WTC11 (cell line): ENCODE measurements around the gene MAB21L1. TPM values are rescaled to one million over a fixed set of nuclear protein-coding genes. Genes with fewer than 3 reads are reported as not detected.

Source experiments
- ATAC-seq: fragments of 200-7000 bp; cut with Tn5 transposase; 2 replicates; pipeline ENCODE4 v1.10.0; 2021; ENCODE audit warnings: mild to moderate bottlenecking, moderate library complexity
- CTCF ChIA-PET: fragments of 300-600 bp; sonication (Branson Sonifier 250); formaldehyde crosslinking; loops from one replicate; lab custom pipeline; 2021; ENCODE audit warnings: antibody characterized with exemption; lab: Charles Lee
- POLR2A ChIA-PET: fragments of 350-600 bp; sonication (Branson Sonifier 250); formaldehyde crosslinking; loops from one replicate; lab custom pipeline; 2021; ENCODE audit warnings: antibody characterized with exemption; lab: Charles Lee
- DNase-seq: peaks from one replicate; pipeline ENCODE4 v3.0.0; 2021; ENCODE audit warnings: low spot score
- H3K27ac Mint-ChIP-seq: 2 replicates; pipeline ENCODE4 v1.8.0; 2021; ENCODE audit warnings: mixed read lengths
- H3K27me3 Mint-ChIP-seq: 2 replicates; pipeline ENCODE4 v1.8.0; 2021; ENCODE audit warnings: low read depth, mild to moderate bottlenecking, moderate library complexity, mixed read lengths
- H3K36me3 Mint-ChIP-seq: 2 replicates; pipeline ENCODE4 v1.8.0; 2021; ENCODE audit warnings: mixed read lengths
- H3K4me1 Mint-ChIP-seq: 2 replicates; pipeline ENCODE4 v1.8.0; 2022; ENCODE audit warnings: mixed read lengths
- H3K4me3 Mint-ChIP-seq: 2 replicates; pipeline ENCODE4 v1.8.0; 2021; ENCODE audit warnings: mild to moderate bottlenecking, moderate library complexity, mixed read lengths
- H3K9me3 Mint-ChIP-seq: 2 replicates; pipeline ENCODE4 v1.8.0; 2021; ENCODE audit warnings: mixed read lengths
- EMX1 ChIP-seq: fragments of 250-450 bp; sonication (Bioruptor Pico); IDR thresholded peaks from 2 replicates; pipeline ENCODE4 v1.8.0; 2021; ENCODE audit warnings: mild to moderate bottlenecking
- FOXK1 ChIP-seq: sonication (generic); formaldehyde crosslinking; IDR thresholded peaks from 2 replicates; pipeline ENCODE4 v1.8.0; 2022; ENCODE audit warnings: mild to moderate bottlenecking, moderate library complexity, missing genetic modification reagents
- FOXP1 ChIP-seq: sonication (generic); formaldehyde crosslinking; IDR thresholded peaks from 2 replicates; pipeline ENCODE4 v1.8.0; 2022; ENCODE audit warnings: missing genetic modification reagents, mild to moderate bottlenecking, moderate library complexity, borderline replicate concordance
- GRHL2 ChIP-seq: fragments of 250-450 bp; sonication (Bioruptor Pico); IDR thresholded peaks from 2 replicates; pipeline ENCODE4 v1.8.0; 2022; ENCODE audit warnings: mild to moderate bottlenecking, moderate library complexity; ENCODE audit not compliant: insufficient replicate concordance, severe bottlenecking
- JAZF1 ChIP-seq: fragments of 250-450 bp; sonication (Bioruptor Pico); IDR thresholded peaks from 2 replicates; pipeline ENCODE4 v1.9.0; 2021; ENCODE audit warnings: moderate library complexity, mild to moderate bottlenecking, inconsistent platforms
- JUN ChIP-seq: sonication (generic); formaldehyde crosslinking; IDR thresholded peaks from 2 replicates; pipeline ENCODE4 v1.8.0; 2023; ENCODE audit warnings: mild to moderate bottlenecking, missing genetic modification reagents
- MXD4 ChIP-seq: fragments of 250-450 bp; sonication (Bioruptor Pico); IDR thresholded peaks from 2 replicates; pipeline ENCODE4 v1.8.0; 2021; ENCODE audit warnings: mild to moderate bottlenecking, moderate library complexity, borderline replicate concordance
- MYBL2 ChIP-seq: sonication (generic); formaldehyde crosslinking; IDR thresholded peaks from 2 replicates; pipeline ENCODE4 v1.8.1; 2023; ENCODE audit warnings: mild to moderate bottlenecking, moderate library complexity, missing genetic modification reagents
- TCF7 ChIP-seq: sonication (generic); formaldehyde crosslinking; IDR thresholded peaks from 2 replicates; pipeline ENCODE4 v1.8.0; 2022; ENCODE audit warnings: mild to moderate bottlenecking, low read depth, missing genetic modification reagents, moderate library complexity
- ZNF671 ChIP-seq: fragments of 250-450 bp; sonication (Bioruptor Pico); IDR thresholded peaks from 2 replicates; pipeline ENCODE4 v1.8.0; 2021; ENCODE audit warnings: mild to moderate bottlenecking
- total RNA-seq: library from RNA; stranded (reverse); gene quantifications from 3 replicates; pipeline ENCODE4 v1.2.3, GENCODE V29; 2021
- TF ChIP-seq, protein P1 (sequence below): fragments of 250-450 bp; sonication (Bioruptor Pico); IDR thresholded peaks from 2 replicates; pipeline ENCODE4 v1.9.0; 2021; ENCODE audit warnings: mild to moderate bottlenecking, borderline replicate concordance
- TF ChIP-seq, protein P2 (sequence below): fragments of 250-450 bp; sonication (Bioruptor Pico); conservative IDR thresholded peaks from 2 replicates; pipeline ENCODE4 v1.9.0; 2021; ENCODE audit warnings: mild to moderate bottlenecking
- TF ChIP-seq, protein P3 (sequence below): sonication (generic); formaldehyde crosslinking; IDR thresholded peaks from 2 replicates; pipeline ENCODE4 v1.8.1; 2023; ENCODE audit warnings: mild to moderate bottlenecking, missing genetic modification reagents, borderline replicate concordance
- TF ChIP-seq, protein P4 (sequence below): sonication (generic); formaldehyde crosslinking; IDR thresholded peaks from 2 replicates; pipeline ENCODE4 v1.8.1; 2022; ENCODE audit warnings: missing genetic modification reagents, borderline replicate concordance
- TF ChIP-seq, protein P5 (sequence below): fragments of 200-600 bp; IDR thresholded peaks from 2 replicates; pipeline ENCODE4 v1.8.0; 2022; ENCODE audit warnings: antibody characterized with exemption

MAB21L1 gene
- total RNA-seq, 1 experiment from 2014 or later = 0.15 TPM

DNA sequence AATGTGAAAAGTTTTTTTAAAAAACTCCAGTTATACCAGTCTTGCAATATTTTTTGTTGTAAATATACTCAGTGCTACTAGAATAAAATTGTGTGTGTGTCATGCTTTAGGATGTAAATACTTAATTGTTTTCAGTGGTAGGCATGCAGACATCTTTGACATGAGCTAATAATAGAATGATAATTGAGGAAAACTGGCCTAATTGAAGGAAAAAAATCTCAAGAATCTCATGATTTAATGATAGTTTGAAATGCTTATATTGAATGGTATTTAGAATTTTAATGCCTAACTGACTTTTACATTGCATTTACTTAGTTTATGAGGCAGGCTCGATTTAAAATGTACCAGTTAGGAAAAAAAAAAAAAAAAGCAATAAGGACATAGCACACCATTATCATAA, 3.2 kb upstream of the MAB21L1 start (continued):
- TF ChIP-seq, protein P1, sequence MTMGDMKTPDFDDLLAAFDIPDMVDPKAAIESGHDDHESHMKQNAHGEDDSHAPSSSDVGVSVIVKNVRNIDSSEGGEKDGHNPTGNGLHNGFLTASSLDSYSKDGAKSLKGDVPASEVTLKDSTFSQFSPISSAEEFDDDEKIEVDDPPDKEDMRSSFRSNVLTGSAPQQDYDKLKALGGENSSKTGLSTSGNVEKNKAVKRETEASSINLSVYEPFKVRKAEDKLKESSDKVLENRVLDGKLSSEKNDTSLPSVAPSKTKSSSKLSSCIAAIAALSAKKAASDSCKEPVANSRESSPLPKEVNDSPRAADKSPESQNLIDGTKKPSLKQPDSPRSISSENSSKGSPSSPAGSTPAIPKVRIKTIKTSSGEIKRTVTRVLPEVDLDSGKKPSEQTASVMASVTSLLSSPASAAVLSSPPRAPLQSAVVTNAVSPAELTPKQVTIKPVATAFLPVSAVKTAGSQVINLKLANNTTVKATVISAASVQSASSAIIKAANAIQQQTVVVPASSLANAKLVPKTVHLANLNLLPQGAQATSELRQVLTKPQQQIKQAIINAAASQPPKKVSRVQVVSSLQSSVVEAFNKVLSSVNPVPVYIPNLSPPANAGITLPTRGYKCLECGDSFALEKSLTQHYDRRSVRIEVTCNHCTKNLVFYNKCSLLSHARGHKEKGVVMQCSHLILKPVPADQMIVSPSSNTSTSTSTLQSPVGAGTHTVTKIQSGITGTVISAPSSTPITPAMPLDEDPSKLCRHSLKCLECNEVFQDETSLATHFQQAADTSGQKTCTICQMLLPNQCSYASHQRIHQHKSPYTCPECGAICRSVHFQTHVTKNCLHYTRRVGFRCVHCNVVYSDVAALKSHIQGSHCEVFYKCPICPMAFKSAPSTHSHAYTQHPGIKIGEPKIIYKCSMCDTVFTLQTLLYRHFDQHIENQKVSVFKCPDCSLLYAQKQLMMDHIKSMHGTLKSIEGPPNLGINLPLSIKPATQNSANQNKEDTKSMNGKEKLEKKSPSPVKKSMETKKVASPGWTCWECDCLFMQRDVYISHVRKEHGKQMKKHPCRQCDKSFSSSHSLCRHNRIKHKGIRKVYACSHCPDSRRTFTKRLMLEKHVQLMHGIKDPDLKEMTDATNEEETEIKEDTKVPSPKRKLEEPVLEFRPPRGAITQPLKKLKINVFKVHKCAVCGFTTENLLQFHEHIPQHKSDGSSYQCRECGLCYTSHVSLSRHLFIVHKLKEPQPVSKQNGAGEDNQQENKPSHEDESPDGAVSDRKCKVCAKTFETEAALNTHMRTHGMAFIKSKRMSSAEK (CRISPR knock-in tag) = no peak
- TF ChIP-seq FOXP1 (CRISPR knock-in tag) (no peak), JAZF1 (CRISPR knock-in tag) (no peak)

DNA sequence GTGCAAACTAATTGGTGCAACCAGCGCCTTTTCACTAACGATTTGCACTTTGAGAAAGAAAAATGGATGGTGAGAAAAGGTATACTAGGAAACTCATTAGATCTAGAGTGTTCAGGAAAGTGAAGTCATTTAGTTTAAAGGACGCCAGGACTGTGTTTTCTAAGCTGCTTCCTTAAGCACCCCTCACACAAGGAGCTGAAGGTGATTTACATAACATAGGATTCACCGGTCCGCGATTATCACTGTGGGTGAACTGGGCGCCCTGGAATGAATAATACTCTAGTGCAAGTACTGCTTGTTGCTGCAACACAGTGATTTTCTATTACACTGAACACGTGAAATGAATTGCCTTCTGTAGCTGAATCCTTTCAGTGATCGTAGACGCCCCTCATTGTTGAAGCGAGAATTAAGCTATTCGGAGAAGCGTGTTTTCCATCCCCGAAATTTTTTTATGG, 2.6 kb upstream of the MAB21L1 start:
- Mint-ChIP-seq H3K27ac (no peak overlapping the region), H3K36me3 (no peaks in the 10 kb centered on the region), H3K4me3 (peak overlapping the region; percentile 73), H3K4me1 (peaks cover 51% of the 10 kb centered on the region), H3K27me3 (peaks cover 59% of the 10 kb centered on the region), H3K9me3 (no peaks in the 10 kb centered on the region)
- ChIA-PET POLR2A (no interaction called here), CTCF (no interaction called here)
- no peak for TF ChIP-seq ZNF671 (CRISPR knock-in tag)
- TF ChIP-seq TCF7 (CRISPR knock-in tag) = no peak
- TF ChIP-seq, protein P2, sequence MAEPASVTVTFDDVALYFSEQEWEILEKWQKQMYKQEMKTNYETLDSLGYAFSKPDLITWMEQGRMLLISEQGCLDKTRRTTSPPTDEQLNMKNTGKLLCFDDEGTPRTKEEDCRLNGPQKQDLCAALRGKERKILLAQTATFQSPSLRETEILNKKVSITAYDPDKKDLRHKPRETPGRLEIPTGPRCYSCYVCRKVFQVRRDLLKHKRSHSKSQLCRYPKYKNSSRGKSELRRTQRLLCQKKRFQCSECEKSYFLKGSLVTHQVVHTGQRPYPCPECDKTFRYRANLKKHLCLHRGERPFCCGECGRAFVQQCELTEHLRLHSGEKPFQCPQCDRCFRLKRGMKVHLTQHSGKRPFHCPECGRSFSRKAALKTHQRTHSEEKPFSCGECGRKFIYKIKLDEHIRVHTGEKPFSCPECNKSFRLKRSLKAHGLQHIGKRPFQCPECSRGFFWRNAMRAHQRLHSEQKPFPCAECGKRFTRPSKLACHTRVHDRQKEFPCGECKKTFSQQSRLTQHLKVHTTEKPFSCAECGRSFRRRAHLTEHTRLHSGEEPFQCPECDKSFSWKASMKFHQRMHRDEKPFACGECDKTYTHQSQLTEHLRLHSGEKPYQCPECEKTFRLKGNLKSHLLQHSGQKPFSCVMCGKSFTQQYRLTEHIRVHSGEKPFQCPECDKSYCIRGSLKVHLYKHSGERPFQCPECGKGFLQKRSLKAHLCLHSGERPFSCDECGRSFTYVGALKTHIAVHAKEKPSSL (CRISPR knock-in tag) = no peak
- no peak for TF ChIP-seq JUN
- TF ChIP-seq, protein P3, sequence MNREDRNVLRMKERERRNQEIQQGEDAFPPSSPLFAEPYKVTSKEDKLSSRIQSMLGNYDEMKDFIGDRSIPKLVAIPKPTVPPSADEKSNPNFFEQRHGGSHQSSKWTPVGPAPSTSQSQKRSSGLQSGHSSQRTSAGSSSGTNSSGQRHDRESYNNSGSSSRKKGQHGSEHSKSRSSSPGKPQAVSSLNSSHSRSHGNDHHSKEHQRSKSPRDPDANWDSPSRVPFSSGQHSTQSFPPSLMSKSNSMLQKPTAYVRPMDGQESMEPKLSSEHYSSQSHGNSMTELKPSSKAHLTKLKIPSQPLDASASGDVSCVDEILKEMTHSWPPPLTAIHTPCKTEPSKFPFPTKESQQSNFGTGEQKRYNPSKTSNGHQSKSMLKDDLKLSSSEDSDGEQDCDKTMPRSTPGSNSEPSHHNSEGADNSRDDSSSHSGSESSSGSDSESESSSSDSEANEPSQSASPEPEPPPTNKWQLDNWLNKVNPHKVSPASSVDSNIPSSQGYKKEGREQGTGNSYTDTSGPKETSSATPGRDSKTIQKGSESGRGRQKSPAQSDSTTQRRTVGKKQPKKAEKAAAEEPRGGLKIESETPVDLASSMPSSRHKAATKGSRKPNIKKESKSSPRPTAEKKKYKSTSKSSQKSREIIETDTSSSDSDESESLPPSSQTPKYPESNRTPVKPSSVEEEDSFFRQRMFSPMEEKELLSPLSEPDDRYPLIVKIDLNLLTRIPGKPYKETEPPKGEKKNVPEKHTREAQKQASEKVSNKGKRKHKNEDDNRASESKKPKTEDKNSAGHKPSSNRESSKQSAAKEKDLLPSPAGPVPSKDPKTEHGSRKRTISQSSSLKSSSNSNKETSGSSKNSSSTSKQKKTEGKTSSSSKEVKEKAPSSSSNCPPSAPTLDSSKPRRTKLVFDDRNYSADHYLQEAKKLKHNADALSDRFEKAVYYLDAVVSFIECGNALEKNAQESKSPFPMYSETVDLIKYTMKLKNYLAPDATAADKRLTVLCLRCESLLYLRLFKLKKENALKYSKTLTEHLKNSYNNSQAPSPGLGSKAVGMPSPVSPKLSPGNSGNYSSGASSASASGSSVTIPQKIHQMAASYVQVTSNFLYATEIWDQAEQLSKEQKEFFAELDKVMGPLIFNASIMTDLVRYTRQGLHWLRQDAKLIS = no peak
- TF ChIP-seq FOXK1 (CRISPR knock-in tag) = no peak
- TF ChIP-seq, protein P4, sequence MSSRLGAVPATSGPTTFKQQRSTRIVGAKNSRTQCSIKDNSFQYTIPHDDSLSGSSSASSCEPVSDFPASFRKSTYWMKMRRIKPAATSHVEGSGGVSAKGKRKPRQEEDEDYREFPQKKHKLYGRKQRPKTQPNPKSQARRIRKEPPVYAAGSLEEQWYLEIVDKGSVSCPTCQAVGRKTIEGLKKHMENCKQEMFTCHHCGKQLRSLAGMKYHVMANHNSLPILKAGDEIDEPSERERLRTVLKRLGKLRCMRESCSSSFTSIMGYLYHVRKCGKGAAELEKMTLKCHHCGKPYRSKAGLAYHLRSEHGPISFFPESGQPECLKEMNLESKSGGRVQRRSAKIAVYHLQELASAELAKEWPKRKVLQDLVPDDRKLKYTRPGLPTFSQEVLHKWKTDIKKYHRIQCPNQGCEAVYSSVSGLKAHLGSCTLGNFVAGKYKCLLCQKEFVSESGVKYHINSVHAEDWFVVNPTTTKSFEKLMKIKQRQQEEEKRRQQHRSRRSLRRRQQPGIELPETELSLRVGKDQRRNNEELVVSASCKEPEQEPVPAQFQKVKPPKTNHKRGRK = no peak
- no peak for TF ChIP-seq EMX1 (CRISPR knock-in tag)
- TF ChIP-seq GRHL2 (CRISPR knock-in tag) = no peak
- TF ChIP-seq, protein P5, sequence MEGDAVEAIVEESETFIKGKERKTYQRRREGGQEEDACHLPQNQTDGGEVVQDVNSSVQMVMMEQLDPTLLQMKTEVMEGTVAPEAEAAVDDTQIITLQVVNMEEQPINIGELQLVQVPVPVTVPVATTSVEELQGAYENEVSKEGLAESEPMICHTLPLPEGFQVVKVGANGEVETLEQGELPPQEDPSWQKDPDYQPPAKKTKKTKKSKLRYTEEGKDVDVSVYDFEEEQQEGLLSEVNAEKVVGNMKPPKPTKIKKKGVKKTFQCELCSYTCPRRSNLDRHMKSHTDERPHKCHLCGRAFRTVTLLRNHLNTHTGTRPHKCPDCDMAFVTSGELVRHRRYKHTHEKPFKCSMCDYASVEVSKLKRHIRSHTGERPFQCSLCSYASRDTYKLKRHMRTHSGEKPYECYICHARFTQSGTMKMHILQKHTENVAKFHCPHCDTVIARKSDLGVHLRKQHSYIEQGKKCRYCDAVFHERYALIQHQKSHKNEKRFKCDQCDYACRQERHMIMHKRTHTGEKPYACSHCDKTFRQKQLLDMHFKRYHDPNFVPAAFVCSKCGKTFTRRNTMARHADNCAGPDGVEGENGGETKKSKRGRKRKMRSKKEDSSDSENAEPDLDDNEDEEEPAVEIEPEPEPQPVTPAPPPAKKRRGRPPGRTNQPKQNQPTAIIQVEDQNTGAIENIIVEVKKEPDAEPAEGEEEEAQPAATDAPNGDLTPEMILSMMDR = no peak
- TF ChIP-seq MYBL2 = no peak
- TF ChIP-seq MXD4 (CRISPR knock-in tag) = no peak
- DNase-seq (no peak), ATAC-seq (peak; percentile 52)
